OCI-LY7 (cell line): Measurements from ENCODE around the gene KLLN. TPM values are rescaled to one million over a fixed set of nuclear protein-coding genes. Genes with fewer than 3 reads are reported as not detected.

Experiments
- BruUV-seq: library from RNA; stranded (reverse); fragments of 400-500 nt; replicated peaks from 2 replicates; lab custom pipeline; 2021; lab: Mats Ljungman, UMichigan
- CTCF ChIA-PET: fragments of 300-600 bp; sonication (Branson Sonifier 250); formaldehyde crosslinking; loops from one replicate; lab custom pipeline; 2022; ENCODE audit warnings: antibody characterized with exemption; ENCODE audit not compliant: unreplicated experiment; lab: Charles Lee
- POLR2A ChIA-PET: fragments of 300-600 bp; sonication (Branson Sonifier 250); formaldehyde crosslinking; loops from one replicate; lab custom pipeline; 2022; ENCODE audit warnings: antibody characterized with exemption; lab: Charles Lee
- DNase-seq: peaks from one replicate; pipeline ENCODE4 v3.0.0-alpha.2; 2015; ENCODE audit warnings: low spot score
- H2AFZ ChIP-seq: fragments of 200-600 bp; sonication (generic), shearing (Covaris generic); 2 replicates; pipeline ENCODE4 v1.6.1; 2014; ENCODE audit warnings: mild to moderate bottlenecking, antibody characterized with exemption, low read length, moderate library complexity
- H3K27ac ChIP-seq: fragments of 200-600 bp; sonication (generic); 2 replicates; pipeline ENCODE4 v1.5.1; 2014; ENCODE audit warnings: mixed run types, low read depth, mild to moderate bottlenecking, moderate library complexity, low read length, inconsistent platforms; ENCODE audit not compliant: poor library complexity, severe bottlenecking
- H3K36me3 ChIP-seq: fragments of 200-600 bp; sonication (generic); 2 replicates; pipeline ENCODE4 v1.6.1; 2014; ENCODE audit warnings: mild to moderate bottlenecking, antibody characterized with exemption, low read length, moderate library complexity, mixed read lengths; ENCODE audit not compliant: insufficient read depth
- H3K4me1 ChIP-seq: fragments of 200-600 bp; sonication (generic); 2 replicates; pipeline ENCODE4 v1.5.1; 2014; ENCODE audit warnings: mild to moderate bottlenecking, low read length; ENCODE audit not compliant: insufficient read depth, poor library complexity, severe bottlenecking
- H3K4me2 ChIP-seq: fragments of 200-600 bp; sonication (generic); 2 replicates; pipeline ENCODE4 v1.6.1; 2014; ENCODE audit warnings: mild to moderate bottlenecking, low read length
- H3K4me3 ChIP-seq: fragments of 200-600 bp; sonication (generic); 2 replicates; pipeline ENCODE4 v1.5.1; 2014; ENCODE audit warnings: mild to moderate bottlenecking, low read depth, low read length; ENCODE audit not compliant: poor library complexity, severe bottlenecking
- H3K79me2 ChIP-seq: fragments of 200-600 bp; sonication (generic); 2 replicates; pipeline ENCODE4 v1.6.1; 2016; ENCODE audit warnings: low read depth, mild to moderate bottlenecking, low read length, moderate library complexity, mixed read lengths; ENCODE audit not compliant: insufficient read depth
- H3K9me2 ChIP-seq: fragments of 200-600 bp; sonication (generic); 2 replicates; pipeline ENCODE4 v1.6.1; 2016; ENCODE audit warnings: mild to moderate bottlenecking, low read length, mixed read lengths; ENCODE audit not compliant: insufficient read depth
- H3K9me3 ChIP-seq: fragments of 200-600 bp; sonication (generic); 2 replicates; pipeline ENCODE4 v1.6.1; 2014; ENCODE audit warnings: mild to moderate bottlenecking, mixed run types, low read length, mixed read lengths
- H4K20me1 ChIP-seq: fragments of 200-600 bp; sonication (generic); 2 replicates; pipeline ENCODE4 v1.6.1; 2014; ENCODE audit warnings: mild to moderate bottlenecking, antibody characterized with exemption, low read length, moderate library complexity, mixed read lengths; ENCODE audit not compliant: insufficient read depth
- CTCF ChIP-seq: fragments of 200-600 bp; sonication (generic); conservative IDR thresholded peaks from 2 replicates; pipeline ENCODE4 v1.5.1; 2014; ENCODE audit warnings: mild to moderate bottlenecking, antibody characterized with exemption, low read length, moderate library complexity, mixed read lengths
- EZH2phosphoT487 ChIP-seq: fragments of 200-600 bp; sonication (generic); IDR thresholded peaks from 2 replicates; pipeline ENCODE4 v1.6.1; 2018; ENCODE audit warnings: low read depth, borderline replicate concordance, mild to moderate bottlenecking, mixed run types, antibody characterized with exemption, low read length, moderate library complexity, mixed read lengths
- intact Hi-C: fragments of 100-400 bp; cut with micrococcal nuclease; formaldehyde crosslinking; loops from one replicate; pipeline ENCODE4 v1.10.0; 2022; ENCODE audit not compliant: unreplicated experiment
- total RNA-seq, 2 experiments: library from RNA; depleted of rRNA in 1 of 2; stranded (reverse); fragments of >200 nt in 1 of 2; shearing (Covaris generic) in 1 of 2; gene quantifications; 2 replicates each; pipeline ENCODE4 v1.2.3, GENCODE V29; 2014 to 2022

Gene KLLN
- total RNA-seq, 2 experiments from 2014 or later, result 3.8 to 5.5 TPM

- ChIA-PET CTCF (no interaction called here), POLR2A (interaction anchor here (0.7 to 3.6 kb wide), 15 partner anchors 9 to 1935 kb away, joined by 3 to 18 read pairs (median 4); no protein-coding TSS in a partner anchor)
- BruUV-seq, result no TSS peak
Measured at GRCh38 chr10:87819289-87819585, 44.1 kb downstream of the KLLN start.

GRCh38 chr10:87818505-87819288, 44.6 kb downstream of the KLLN start:
- H3K9me2 ChIP-seq, result no peaks in the 10 kb centered on the region
- TSS peak; percentile 66 for BruUV-seq
- peak; percentile 91 for DNase-seq

More at GRCh38 chr10:87819289-87819585, 44.1 kb downstream of the KLLN start:
- intact Hi-C loops, result loop anchor here (5.0 kb wide), 3 partner anchors 293 to 1173 kb away; partner anchors contain the start of genes FAS and STAMBPL1
- Histone ChIP-seq H3K79me2 (peaks cover 36% of the 10 kb centered on the region), H2AFZ (no peak overlapping the region), H4K20me1 (peaks cover 17% of the 10 kb centered on the region; the same call in 1 of the 2 replicates), H3K9me2 (no peaks in the 10 kb centered on the region), H3K36me3 (peaks cover 11% of the 10 kb centered on the region), H3K4me2 (peak overlapping the region; percentile 76), H3K4me3 (peak overlapping the region; percentile 86), H3K4me1 (peaks cover 28% of the 10 kb centered on the region), H3K9me3 (no peaks in the 10 kb centered on the region), H3K27ac (peak overlapping the region; percentile 79)
- TF ChIP-seq EZH2phosphoT487, result no peak
- no peak for TF ChIP-seq CTCF
- DNase-seq, result no peak

More at GRCh38 chr10:87818505-87819288, 44.6 kb downstream of the KLLN start:
- peak overlapping the region; percentile 79 for H3K27ac ChIP-seq
- peaks cover 42% of the 10 kb centered on the region for H3K79me2 ChIP-seq
- ChIA-PET CTCF (interaction anchor here (0.8 kb wide), 1 partner anchor 39 kb away, joined by 4 read pairs; no protein-coding TSS in a partner anchor), POLR2A (interaction anchor here (0.6 to 3.6 kb wide), 19 partner anchors 10 to 1935 kb away, joined by 3 to 18 read pairs (median 4); partner anchors contain the start of genes KLLN and PTEN)
- peak overlapping the region; percentile 76 for H3K4me2 ChIP-seq
- H3K4me3 ChIP-seq, result peak overlapping the region; percentile 86
- H3K9me3 ChIP-seq, result no peaks in the 10 kb centered on the region
- no peak for TF ChIP-seq EZH2phosphoT487
- TF ChIP-seq CTCF, result peak; percentile 50
- peak overlapping the region; percentile 83 for H2AFZ ChIP-seq
- intact Hi-C loops, result loop anchor here (1.0 to 5.0 kb wide), 5 partner anchors 44 to 1174 kb away; partner anchors contain the start of genes FAS and STAMBPL1
- peaks cover 28% of the 10 kb centered on the region for H3K4me1 ChIP-seq
- H3K36me3 ChIP-seq, result peaks cover 17% of the 10 kb centered on the region
- peaks cover 17% of the 10 kb centered on the region; the same call in 1 of the 2 replicates for H4K20me1 ChIP-seq
